ENCODE results near the gene FAM124A.

Gene FAM124A

DNA sequence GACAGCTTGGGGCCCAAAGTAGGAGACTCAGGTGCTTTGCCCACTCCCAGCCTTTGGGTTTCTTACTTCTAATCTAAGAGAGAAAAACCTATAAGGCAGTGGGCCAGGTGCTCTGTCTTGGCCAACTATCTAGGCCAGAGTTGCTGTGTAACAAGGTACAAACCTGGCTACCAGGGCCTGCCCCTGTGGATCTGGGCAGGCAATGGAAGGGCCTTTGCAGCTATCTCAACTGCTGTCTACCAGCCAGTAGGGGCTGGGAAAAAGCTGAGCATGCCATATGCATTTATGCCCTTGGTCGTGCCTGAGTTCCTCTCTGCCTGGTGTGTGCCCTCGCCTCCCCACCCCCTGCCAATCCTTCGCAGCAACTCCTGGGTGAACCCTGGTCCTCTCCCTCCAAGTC is 100.6 kb downstream of the FAM124A start:
- in situ Hi-C loops (cut with HindIII; ENCODE audit: low pct_ligation_motif_present, low sequenced_read_pairs) = no loop called here
- Histone ChIP-seq H3K4me3 (ENCODE audit: low read depth, low read length) (no peak overlapping the region), H3K27me3 (replicated peaks) (no peaks in the 10 kb centered on the region), H3K36me3 (replicated peaks) (no peaks in the 10 kb centered on the region), H3K27ac (no peak overlapping the region)
- TF ChIP-seq, protein P1, sequence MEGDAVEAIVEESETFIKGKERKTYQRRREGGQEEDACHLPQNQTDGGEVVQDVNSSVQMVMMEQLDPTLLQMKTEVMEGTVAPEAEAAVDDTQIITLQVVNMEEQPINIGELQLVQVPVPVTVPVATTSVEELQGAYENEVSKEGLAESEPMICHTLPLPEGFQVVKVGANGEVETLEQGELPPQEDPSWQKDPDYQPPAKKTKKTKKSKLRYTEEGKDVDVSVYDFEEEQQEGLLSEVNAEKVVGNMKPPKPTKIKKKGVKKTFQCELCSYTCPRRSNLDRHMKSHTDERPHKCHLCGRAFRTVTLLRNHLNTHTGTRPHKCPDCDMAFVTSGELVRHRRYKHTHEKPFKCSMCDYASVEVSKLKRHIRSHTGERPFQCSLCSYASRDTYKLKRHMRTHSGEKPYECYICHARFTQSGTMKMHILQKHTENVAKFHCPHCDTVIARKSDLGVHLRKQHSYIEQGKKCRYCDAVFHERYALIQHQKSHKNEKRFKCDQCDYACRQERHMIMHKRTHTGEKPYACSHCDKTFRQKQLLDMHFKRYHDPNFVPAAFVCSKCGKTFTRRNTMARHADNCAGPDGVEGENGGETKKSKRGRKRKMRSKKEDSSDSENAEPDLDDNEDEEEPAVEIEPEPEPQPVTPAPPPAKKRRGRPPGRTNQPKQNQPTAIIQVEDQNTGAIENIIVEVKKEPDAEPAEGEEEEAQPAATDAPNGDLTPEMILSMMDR (IDR thresholded peaks at IDR 0.05; ENCODE audit: low read depth, low read length, missing control alignments) = no peak
- no peak for DNase-seq

DNA sequence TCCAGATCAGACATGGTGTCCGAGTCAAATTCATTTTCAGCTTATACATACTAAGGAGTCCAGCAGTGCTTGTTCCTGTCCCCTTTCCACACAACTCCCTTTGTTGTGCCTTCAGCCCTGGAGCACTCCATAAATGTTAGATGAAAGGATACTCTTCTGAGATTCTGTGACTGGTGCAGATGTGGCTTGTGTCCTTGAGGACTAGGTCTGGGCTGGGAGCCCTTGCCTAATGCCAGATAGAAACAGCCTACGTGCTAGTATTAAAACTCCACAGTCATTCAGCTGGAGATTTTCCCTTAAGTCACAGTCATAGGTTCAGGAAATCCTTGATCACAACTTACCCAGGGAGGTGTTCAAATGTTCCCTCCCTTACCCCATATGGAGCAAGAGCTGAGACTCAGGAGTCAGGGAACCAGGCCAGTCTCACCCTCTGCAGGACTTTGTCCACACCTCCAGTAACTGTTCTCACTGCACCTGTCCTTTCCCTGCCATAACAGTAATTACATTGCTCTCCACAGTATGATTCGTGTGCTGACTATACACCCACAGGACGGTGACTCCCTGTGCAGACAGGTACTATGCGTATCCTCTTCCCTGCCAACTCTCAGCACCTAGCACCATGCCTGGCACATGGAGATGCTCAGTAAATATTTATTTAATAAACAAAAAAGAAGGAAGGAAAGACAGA is 101.8 kb downstream of the FAM124A start:
- Histone ChIP-seq H3K27me3 (replicated peaks) (no peaks in the 10 kb centered on the region), H3K27ac (no peak overlapping the region), H3K4me3 (ENCODE audit: low read depth, low read length) (no peak overlapping the region), H3K36me3 (replicated peaks) (no peaks in the 10 kb centered on the region)
- DNase-seq = no peak
- TF ChIP-seq, protein P1 (IDR thresholded peaks at IDR 0.05; ENCODE audit: low read depth, low read length, missing control alignments) = no peak
- in situ Hi-C loops (cut with HindIII; ENCODE audit: low pct_ligation_motif_present, low sequenced_read_pairs) = no loop called here

DNA sequence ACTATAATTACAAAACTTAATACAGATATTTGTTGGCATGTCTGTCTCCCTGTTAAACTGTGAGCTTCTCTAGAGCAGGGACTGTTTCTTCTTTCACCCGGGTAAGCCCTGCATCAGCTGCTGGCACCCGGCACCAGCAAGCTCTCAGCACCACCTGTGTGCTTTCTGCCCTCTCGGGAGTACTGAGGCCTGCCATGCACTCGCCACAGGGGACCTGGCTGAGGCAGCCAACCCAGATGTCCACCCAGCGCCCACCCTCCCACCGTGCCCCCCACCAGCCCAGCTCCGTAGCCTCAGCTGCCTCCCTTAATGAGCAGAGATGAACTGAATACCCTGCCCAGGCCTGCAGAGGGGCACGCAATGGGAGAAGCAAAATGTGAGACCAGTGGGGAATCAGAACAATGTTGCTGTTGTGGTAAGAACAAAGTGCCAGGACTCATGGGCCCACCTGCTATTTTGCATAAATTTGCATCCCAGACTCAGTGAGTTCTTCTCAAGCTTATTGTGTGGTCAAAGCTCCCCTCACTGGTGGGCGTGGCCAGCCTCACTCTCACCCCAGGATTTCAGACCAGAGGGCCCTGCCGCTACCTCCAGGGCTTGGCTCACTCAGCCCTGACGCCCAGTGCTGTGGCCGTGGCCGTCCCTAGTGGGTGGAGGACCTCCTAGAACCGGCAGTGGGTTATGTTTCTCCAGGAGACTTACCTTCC is 102.7 kb downstream of the FAM124A start:
- Histone ChIP-seq H3K4me3 (ENCODE audit: low read depth, low read length) (no peak overlapping the region), H3K36me3 (replicated peaks) (no peaks in the 10 kb centered on the region), H3K27ac (no peak overlapping the region), H3K27me3 (replicated peaks) (no peaks in the 10 kb centered on the region)
- no peak for DNase-seq
- in situ Hi-C loops (cut with HindIII; ENCODE audit: low pct_ligation_motif_present, low sequenced_read_pairs) = no loop called here
- TF ChIP-seq, protein P1 (IDR thresholded peaks at IDR 0.05; ENCODE audit: low read depth, low read length, missing control alignments) = no peak

DNA sequence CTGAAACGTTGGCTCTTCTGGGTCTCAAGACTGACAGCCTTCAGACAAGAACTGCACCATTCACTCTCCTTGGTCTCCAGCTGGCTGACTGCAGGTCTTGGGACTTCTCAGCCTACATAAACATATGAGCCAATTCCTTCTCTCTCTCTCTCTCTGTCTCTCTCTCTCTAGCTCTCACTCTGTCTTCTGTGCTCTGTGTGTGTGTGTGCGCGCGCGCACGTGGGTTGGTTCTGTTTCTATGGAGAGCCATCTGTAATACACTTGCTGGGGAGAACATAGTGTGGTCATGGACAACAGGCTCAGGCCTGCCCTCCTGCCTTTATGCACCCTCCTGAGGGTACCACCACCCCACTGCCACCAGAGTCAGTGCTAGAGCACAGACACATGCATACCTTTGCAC is 103.6 kb downstream of the FAM124A start:
- TF ChIP-seq, protein P1 (IDR thresholded peaks at IDR 0.05; ENCODE audit: low read depth, low read length, missing control alignments) = no peak
- in situ Hi-C loops (cut with HindIII; ENCODE audit: low pct_ligation_motif_present, low sequenced_read_pairs) = no loop called here
- H3K36me3 ChIP-seq (replicated peaks) = no peaks in the 10 kb centered on the region

GRCh38 chr13:51326777-51327176 is 104.6 kb downstream of the FAM124A start:
- no peaks in the 10 kb centered on the region for H3K36me3 ChIP-seq (replicated peaks)
- TF ChIP-seq, protein P1 (IDR thresholded peaks at IDR 0.05; ENCODE audit: low read depth, low read length, missing control alignments) = no peak
- no peak overlapping the region for H3K27ac ChIP-seq
- no peaks in the 10 kb centered on the region for H3K27me3 ChIP-seq (replicated peaks)
- in situ Hi-C loops (cut with HindIII; ENCODE audit: low pct_ligation_motif_present, low sequenced_read_pairs) = no loop called here
- DNase-seq = no peak
- H3K4me3 ChIP-seq (ENCODE audit: low read depth, low read length) = no peak overlapping the region

More for the DNA sequence above, 103.6 kb downstream of the FAM124A start:
- Histone ChIP-seq H3K27ac (no peak overlapping the region), H3K27me3 (replicated peaks) (no peaks in the 10 kb centered on the region), H3K4me3 (ENCODE audit: low read depth, low read length) (no peak overlapping the region)
- no peak for DNase-seq

Data from brain microvascular endothelial cell (primary cell).